ENCODE measurements around the gene MFF. TPM values are rescaled to one million over a fixed set of nuclear protein-coding genes. Genes with fewer than 3 reads are reported as not detected.
A peak's percentile ranks its signal among the peaks of the same experiment; 100 is the strongest.

The MFF gene
- total RNA-seq, 1 donor from 2014 or later, result 63.4 TPM

GRCh38 chr2:227373389-227373788 is 48.3 kb downstream of the MFF start:
- Histone ChIP-seq H3K4me3 (ENCODE audit: low read depth, low read length) (no peak overlapping the region), H3K27me3 (ENCODE audit: control insufficient read depth, insufficient read depth, low read length) (no peaks in the 10 kb centered on the region), H3K36me3 (ENCODE audit: control insufficient read depth, insufficient read depth, low read length) (no peaks in the 10 kb centered on the region)
- TF ChIP-seq CTCF (IDR thresholded peaks at IDR 0.05; ENCODE audit: insufficient read depth, low read length, severe bottlenecking), result no peak
- DNase-seq (ENCODE audit: low read depth) (no peak), FAIRE-seq (no peak)

DNA sequence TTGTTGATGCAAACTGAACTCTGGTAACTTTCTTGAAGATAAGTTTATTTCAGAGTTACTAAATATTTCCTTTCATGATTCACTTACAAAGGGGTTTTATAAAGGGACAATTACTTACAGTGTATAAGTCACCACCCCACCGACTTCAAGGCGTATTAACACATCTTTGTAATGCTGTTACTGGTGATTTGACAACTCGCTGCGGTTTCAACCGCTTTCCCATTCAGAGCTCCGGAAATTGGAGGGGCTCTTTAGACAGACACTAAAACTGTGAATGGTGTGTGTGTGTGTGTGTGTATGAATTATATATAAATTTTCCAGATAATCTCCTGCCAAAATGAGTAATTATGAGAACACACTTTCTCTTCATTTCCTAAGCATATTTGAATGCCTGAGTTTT is 49.1 kb downstream of the MFF start:
- FAIRE-seq, result no peak
- Histone ChIP-seq H3K27me3 (ENCODE audit: control insufficient read depth, insufficient read depth, low read length) (no peaks in the 10 kb centered on the region), H3K4me3 (ENCODE audit: low read depth, low read length) (no peak overlapping the region), H3K36me3 (ENCODE audit: control insufficient read depth, insufficient read depth, low read length) (no peaks in the 10 kb centered on the region)
- TF ChIP-seq CTCF (IDR thresholded peaks at IDR 0.05; ENCODE audit: insufficient read depth, low read length, severe bottlenecking), result no peak
- DNase-seq (ENCODE audit: low read depth), result no peak

DNA sequence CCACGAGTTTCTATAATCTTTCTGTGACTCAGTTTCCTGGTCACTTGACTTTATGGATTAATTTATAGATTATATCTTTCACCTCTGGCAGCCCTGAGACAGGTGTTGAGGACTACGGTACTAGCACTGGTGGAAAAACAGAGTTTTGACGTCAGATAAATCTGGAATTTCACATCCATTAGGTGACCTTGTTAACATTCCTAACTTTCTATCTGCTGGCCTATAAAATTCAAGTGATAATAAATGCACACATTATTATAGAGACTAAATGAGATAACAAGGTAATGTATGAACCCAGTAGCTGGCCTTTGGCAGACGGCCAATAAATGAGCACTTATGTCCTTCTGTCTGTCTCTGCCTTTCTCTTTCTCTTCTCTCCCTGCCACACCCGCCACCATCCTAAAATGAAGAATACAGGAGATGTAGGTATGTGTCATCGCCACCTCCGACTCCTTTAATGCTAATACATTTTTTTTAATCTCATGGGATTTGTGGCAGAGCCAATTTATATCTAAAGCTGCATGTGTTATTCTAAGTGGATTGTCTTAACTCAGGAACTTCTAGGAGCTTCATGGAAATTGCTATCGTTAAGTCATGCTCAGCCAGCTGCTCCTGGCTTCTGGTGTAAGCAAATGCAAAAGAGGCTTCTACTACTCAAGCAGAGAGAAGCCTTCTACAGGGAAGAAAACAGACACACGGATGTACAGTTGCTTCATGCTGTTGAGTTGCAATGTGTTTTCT is 51.8 kb downstream of the MFF start:
- H3K27me3 ChIP-seq (ENCODE audit: control insufficient read depth, insufficient read depth, low read length), result no peaks in the 10 kb centered on the region
- DNase-seq (ENCODE audit: low read depth) (no peak), FAIRE-seq (no peak)

DNA sequence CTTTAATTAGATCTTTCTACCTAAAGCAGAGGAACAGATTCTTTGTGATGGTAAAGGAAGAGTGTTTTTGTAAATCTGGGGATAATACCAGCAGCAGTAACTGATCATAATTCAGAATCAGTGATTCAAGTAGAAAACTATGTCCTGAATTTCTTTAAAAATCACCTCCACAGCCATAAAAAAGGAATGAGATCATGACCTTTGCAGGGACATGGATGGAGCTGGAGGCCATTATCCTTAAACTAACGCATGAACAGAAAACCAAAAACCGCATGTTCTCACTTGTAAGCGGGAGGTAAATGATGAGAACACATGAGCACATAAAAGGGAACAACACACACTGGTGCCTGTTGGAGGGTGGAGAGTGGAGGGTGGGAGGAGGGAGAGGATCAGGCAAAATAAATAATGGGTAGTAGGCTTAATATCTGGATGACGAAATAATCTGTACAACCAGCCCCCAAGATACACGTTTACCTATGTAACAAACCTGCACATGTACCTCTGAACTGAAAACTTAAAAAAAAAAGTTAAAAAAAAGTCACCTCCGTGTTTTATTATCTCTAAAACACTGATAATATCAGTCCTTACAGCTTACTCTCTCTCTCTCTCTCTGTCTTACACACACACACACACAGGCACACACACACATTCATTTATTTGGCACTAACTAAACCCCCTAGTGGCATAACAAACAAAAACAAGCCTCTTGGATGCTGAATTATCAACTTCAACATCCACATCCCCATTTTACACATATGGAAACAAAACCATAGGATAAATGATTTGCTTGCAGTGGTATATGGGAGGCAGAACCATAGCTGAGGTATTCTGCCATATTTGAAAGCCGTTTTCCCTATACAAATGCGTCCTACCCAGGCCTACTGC is 52.7 kb downstream of the MFF start:
- DNase-seq (ENCODE audit: low read depth), result no peak
- Histone ChIP-seq H3K36me3 (ENCODE audit: control insufficient read depth, insufficient read depth, low read length) (no peaks in the 10 kb centered on the region), H3K27me3 (ENCODE audit: control insufficient read depth, insufficient read depth, low read length) (no peaks in the 10 kb centered on the region), H3K4me3 (ENCODE audit: low read depth, low read length) (no peak overlapping the region)
- TF ChIP-seq CTCF (IDR thresholded peaks at IDR 0.05; ENCODE audit: insufficient read depth, low read length, severe bottlenecking), result no peak
- FAIRE-seq, result no peak

More for the DNA sequence above, 51.8 kb downstream of the MFF start:
- no peaks in the 10 kb centered on the region for H3K36me3 ChIP-seq (ENCODE audit: control insufficient read depth, insufficient read depth, low read length)
- no peak overlapping the region for H3K4me3 ChIP-seq (ENCODE audit: low read depth, low read length)
- no peak for TF ChIP-seq CTCF (IDR thresholded peaks at IDR 0.05; ENCODE audit: insufficient read depth, low read length, severe bottlenecking)

- peak; percentile 85 for DNase-seq (ENCODE audit: low read depth)
- peak; percentile 79 for FAIRE-seq
- Histone ChIP-seq H3K4me3 (ENCODE audit: low read depth, low read length) (no peak overlapping the region), H3K36me3 (ENCODE audit: control insufficient read depth, insufficient read depth, low read length) (no peaks in the 10 kb centered on the region), H3K27me3 (ENCODE audit: control insufficient read depth, insufficient read depth, low read length) (no peaks in the 10 kb centered on the region)
- TF ChIP-seq CTCF (IDR thresholded peaks at IDR 0.05; ENCODE audit: insufficient read depth, low read length, severe bottlenecking), result no peak
Observed at GRCh38 chr2:227378371-227378782, 53.3 kb downstream of the MFF start.

Data from bronchial epithelial cell (primary cell).